ENCODE measurements around the gene BCAS3.
"Not testable (repeated sequence)": the region's sequence is repeated elsewhere in the genome, so short reads cannot be mapped to it uniquely, and the experiment has no call there.

The BCAS3 gene

DNA sequence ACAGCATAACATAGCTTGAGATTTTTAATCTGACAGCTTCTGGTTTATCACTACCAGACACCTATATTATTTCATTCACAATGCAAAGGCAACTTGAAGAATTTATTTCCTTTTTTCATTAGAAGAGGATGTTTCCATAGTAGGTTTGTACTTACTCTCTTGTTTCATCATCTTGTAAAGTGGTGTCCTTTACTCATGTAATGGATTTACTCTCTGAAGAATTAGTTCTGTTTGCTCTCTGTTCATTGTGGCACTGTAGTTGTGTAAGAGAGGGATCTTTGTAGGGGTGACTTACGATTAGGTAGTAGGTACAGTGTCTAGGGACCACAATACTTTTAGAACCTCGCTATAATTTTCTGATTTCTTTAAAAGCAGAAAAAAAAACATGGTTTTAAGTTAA, 256.1 kb downstream of the BCAS3 start:
- TF ChIP-seq, protein P1, sequence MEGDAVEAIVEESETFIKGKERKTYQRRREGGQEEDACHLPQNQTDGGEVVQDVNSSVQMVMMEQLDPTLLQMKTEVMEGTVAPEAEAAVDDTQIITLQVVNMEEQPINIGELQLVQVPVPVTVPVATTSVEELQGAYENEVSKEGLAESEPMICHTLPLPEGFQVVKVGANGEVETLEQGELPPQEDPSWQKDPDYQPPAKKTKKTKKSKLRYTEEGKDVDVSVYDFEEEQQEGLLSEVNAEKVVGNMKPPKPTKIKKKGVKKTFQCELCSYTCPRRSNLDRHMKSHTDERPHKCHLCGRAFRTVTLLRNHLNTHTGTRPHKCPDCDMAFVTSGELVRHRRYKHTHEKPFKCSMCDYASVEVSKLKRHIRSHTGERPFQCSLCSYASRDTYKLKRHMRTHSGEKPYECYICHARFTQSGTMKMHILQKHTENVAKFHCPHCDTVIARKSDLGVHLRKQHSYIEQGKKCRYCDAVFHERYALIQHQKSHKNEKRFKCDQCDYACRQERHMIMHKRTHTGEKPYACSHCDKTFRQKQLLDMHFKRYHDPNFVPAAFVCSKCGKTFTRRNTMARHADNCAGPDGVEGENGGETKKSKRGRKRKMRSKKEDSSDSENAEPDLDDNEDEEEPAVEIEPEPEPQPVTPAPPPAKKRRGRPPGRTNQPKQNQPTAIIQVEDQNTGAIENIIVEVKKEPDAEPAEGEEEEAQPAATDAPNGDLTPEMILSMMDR (IDR thresholded peaks at IDR 0.05; ENCODE audit: insufficient read depth, low read depth, low read length, missing control alignments), result no peak
- H3K4me3 ChIP-seq (ENCODE audit: low read depth, low read length), result no peak overlapping the region
- DNase-seq (ENCODE audit: low read depth), result no peak

DNA sequence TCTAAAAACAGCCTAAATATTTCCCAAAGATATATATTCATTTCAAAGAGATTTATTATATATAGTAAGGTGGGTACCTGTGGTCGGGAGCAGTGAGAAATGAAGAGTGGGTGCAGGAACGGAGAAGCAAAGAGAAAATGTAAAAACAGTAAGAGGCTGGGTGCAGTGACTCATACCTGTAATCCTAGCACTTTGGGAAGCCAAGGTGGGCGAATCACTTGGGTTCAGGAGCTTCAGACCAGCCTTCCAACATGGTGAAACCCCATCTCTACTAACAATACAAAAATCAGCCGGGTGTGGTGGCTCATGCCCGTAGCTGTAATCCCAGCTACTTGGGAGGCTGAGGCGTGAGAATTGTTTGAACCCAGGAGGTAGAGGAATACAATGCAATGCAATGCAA, 257.1 kb downstream of the BCAS3 start:
- TF ChIP-seq, protein P1 (IDR thresholded peaks at IDR 0.05; ENCODE audit: insufficient read depth, low read depth, low read length, missing control alignments), result no peak
- no peak for DNase-seq (ENCODE audit: low read depth)
- H3K4me3 ChIP-seq (ENCODE audit: low read depth, low read length), result no peak overlapping the region

DNA sequence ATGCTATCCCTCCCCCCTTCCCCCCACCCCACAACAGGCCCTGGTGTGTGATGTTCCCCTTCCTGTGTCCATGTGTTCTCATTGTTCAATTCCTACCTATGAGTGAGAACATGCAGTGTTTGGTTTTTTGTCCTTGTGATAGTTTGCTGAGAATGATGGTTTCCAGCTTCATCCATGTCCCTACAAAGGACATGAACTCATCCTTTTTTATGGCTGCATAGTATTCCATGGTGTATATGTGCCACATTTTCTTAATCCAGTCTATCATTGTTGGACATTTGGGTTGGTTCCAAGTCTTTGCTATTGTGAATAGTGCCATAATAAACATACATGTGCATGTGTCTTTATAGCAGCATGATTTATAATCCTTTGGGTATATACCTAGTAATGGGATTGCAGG, 258.3 kb downstream of the BCAS3 start:
- DNase-seq (ENCODE audit: low read depth); H3K4me3 ChIP-seq (ENCODE audit: low read depth, low read length): not testable (repeated sequence)

DNA sequence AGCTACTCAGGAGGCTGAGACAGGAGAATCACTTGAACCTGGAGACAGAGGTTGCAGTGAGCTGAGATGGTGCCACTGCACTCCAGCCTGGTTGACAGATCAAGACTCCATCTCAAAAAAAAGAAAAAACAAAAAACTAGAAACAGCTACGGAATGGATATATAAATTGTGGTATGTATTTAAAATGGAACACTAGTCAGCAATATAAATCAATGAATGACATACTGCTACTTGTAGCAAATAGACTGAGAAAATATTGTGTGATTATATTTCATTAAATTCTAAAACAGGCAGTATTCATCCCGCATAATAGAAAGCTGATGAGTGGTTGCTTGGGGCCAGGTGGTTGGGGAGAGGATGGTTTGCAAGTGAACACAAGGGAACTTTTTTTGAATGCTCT, 261.7 kb downstream of the BCAS3 start:
- no peak overlapping the region for H3K4me3 ChIP-seq (ENCODE audit: low read depth, low read length)
- TF ChIP-seq, protein P1 (IDR thresholded peaks at IDR 0.05; ENCODE audit: insufficient read depth, low read depth, low read length, missing control alignments), result no peak
- DNase-seq (ENCODE audit: low read depth), result no peak

DNA sequence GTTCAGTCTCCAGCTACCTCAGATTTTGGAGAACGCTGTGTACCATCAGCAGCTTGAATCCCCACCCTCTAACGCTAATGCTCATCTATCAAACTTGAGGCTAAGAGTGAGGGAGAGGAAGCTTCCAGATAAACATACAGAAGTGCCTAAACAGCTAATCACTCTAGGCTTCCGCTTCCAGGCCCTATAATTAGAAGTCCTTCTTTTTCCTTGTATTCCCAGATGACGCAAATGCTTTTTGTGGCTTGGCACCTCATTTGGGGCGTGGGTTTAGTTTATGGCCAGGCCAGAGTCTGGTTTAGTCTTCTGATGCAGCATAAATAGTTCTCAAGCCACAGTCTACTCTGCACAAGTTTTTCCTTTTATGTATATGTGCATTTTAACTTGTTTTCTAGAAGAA, 263.4 kb downstream of the BCAS3 start:
- TF ChIP-seq, protein P1 (IDR thresholded peaks at IDR 0.05; ENCODE audit: insufficient read depth, low read depth, low read length, missing control alignments), result no peak

DNA sequence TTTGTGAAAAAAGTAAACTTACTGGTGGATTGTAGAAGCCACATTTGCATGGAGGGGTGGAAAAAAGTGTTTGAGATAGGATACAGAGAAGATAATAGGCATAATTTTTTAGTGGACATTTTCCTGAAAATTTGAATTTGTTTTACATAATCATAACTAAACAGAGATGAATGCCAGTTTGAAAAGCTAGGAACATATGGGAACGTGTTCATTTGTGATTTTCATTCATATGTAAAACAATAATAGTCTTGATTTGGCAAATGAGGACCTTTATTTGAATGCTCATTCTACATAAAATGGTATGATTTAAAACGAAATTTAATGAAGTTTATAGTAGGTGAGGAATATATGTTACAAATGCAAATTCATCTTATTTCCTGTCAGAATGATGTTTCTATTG, 263.9 kb downstream of the BCAS3 start:
- TF ChIP-seq, protein P1 (IDR thresholded peaks at IDR 0.05; ENCODE audit: insufficient read depth, low read depth, low read length, missing control alignments), result no peak
- H3K4me3 ChIP-seq (ENCODE audit: low read depth, low read length), result no peak overlapping the region
- DNase-seq (ENCODE audit: low read depth), result no peak

More for the DNA sequence above, 263.4 kb downstream of the BCAS3 start:
- no peak for DNase-seq (ENCODE audit: low read depth)
- H3K4me3 ChIP-seq (ENCODE audit: low read depth, low read length), result no peak overlapping the region

DNA sequence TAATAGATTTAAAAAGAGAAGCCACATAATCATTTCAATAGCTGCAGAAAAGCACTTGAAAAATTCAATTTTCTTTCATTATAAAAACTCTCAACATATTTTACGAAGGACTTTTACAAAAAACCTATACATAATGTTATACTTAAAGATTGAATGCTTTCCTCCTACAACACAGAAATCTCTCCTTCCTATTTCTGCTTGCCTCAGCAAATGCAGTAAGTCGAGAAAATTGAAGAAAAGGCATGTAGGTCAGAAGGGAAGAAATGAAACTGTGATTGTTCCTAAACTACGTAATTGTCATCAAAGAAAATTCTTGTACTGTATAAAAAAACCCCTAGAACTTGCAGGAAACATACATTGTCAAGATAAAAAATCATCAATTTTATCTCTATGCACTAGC, 267.1 kb downstream of the BCAS3 start:
- no peak overlapping the region for H3K4me3 ChIP-seq (ENCODE audit: low read depth, low read length)
- TF ChIP-seq, protein P1 (IDR thresholded peaks at IDR 0.05; ENCODE audit: insufficient read depth, low read depth, low read length, missing control alignments), result no peak
- no peak for DNase-seq (ENCODE audit: low read depth)

Data from GM12865 (cell line).